Measurements from ENCODE around the gene ANP32A. TPM values are rescaled to one million over a fixed set of nuclear protein-coding genes. Genes with fewer than 3 reads are reported as not detected.

ANP32A gene
- total RNA-seq, 1 experiment from 2014 or later: 220 TPM

GRCh38 chr15:68743256-68743655, 77.4 kb downstream of the ANP32A start:
- intact Hi-C loops (cut with micrococcal nuclease): no loop called here
- ChIA-PET CTCF (no interaction called here), RAD21 (ENCODE audit: low non-redundant PET in 1 of 2, low total read pairs in 2 of 2, uncharacterized antibody in 2 of 2, unreplicated experiment in 2 of 2) (no interaction called here), POLR2A (no interaction called here)
- no peaks in the 10 kb centered on the region for H3K36me3 ChIP-seq (ENCODE audit: control insufficient read depth in 1 of 2, insufficient read depth in 2 of 2, low read length in 2 of 2)
- no peaks in the 10 kb centered on the region for H4K20me1 ChIP-seq (ENCODE audit: insufficient read depth)
- no TSS peak for BruUV-seq (replicated peaks)
- H3K79me2 ChIP-seq (ENCODE audit: insufficient read depth, low read length): no peaks in the 10 kb centered on the region
- H3K4me2 ChIP-seq (ENCODE audit: low read length): no peak overlapping the region
- no peak overlapping the region for H2AFZ ChIP-seq (ENCODE audit: low read depth, low read length, poor library complexity, severe bottlenecking)
- H3K4me3 ChIP-seq (replicated peaks in 1 of 2; ENCODE audit: low read depth in 1 of 2, low read length in 2 of 2): no peak overlapping the region
- H3K9me2 ChIP-seq (ENCODE audit: insufficient read depth): no peaks in the 10 kb centered on the region
- DNase-seq (ENCODE audit: low read depth, low spot score): no peak
- H3K27me3 ChIP-seq (ENCODE audit: insufficient read depth, low read length): no peaks in the 10 kb centered on the region
- ATAC-seq: no peak
- no peak overlapping the region for H3K9ac ChIP-seq (ENCODE audit: low read length)
- H3K27ac ChIP-seq (ENCODE audit: low read depth, low read length): no peak overlapping the region
- TF ChIP-seq CTCF (IDR thresholded peaks at IDR 0.05 in 2 of 3, conservative IDR thresholded peaks at IDR 0.05 in 1 of 3; ENCODE audit: borderline replicate concordance in 1 of 3, insufficient read depth in 1 of 3, low read depth in 2 of 3, low read length in 2 of 3) (no peak), TCF7L2 (IDR thresholded peaks at IDR 0.05; ENCODE audit: borderline replicate concordance, extremely low read depth, insufficient read depth, insufficient read length) (no peak), POLR2AphosphoS5 (IDR thresholded peaks at IDR 0.05; ENCODE audit: low read depth, low read length) (no peak), EZH2 (IDR thresholded peaks at IDR 0.05) (no peak), EGR1 (IDR thresholded peaks at IDR 0.05; ENCODE audit: low read depth) (no peak), REST (IDR thresholded peaks at IDR 0.05; ENCODE audit: low read depth) (no peak), ELF1 (IDR thresholded peaks at IDR 0.05; ENCODE audit: borderline replicate concordance, low read depth) (no peak), SRF (IDR thresholded peaks at IDR 0.05; ENCODE audit: low read depth) (no peak), ZNF274 (IDR thresholded peaks at IDR 0.05; ENCODE audit: low read depth, low read length) (no peak), RAD21 (IDR thresholded peaks at IDR 0.05; ENCODE audit: low read depth) (no peak)
- no peaks in the 10 kb centered on the region for H3K9me3 ChIP-seq (ENCODE audit: control insufficient read depth in 1 of 2, insufficient read depth in 1 of 2, low read depth in 1 of 2, low read length in 2 of 2)
- H3K4me1 ChIP-seq (ENCODE audit: control insufficient read depth in 1 of 2, insufficient read depth in 2 of 2, low read length in 2 of 2): no peaks in the 10 kb centered on the region
